NCI-H1694 treated with DMSO at 0.1 percent for 48 hours (cell line): ENCODE results near the gene MAST1.
"Not testable (repeated sequence)": the region's sequence is repeated elsewhere in the genome, so short reads cannot be mapped to it uniquely, and the experiment has no call there.

ENCODE experiments used
- DNase-seq: peaks from one replicate; lab custom pipeline; 2025; lab: John Stamatoyannopoulos, UW

Gene MAST1

DNA sequence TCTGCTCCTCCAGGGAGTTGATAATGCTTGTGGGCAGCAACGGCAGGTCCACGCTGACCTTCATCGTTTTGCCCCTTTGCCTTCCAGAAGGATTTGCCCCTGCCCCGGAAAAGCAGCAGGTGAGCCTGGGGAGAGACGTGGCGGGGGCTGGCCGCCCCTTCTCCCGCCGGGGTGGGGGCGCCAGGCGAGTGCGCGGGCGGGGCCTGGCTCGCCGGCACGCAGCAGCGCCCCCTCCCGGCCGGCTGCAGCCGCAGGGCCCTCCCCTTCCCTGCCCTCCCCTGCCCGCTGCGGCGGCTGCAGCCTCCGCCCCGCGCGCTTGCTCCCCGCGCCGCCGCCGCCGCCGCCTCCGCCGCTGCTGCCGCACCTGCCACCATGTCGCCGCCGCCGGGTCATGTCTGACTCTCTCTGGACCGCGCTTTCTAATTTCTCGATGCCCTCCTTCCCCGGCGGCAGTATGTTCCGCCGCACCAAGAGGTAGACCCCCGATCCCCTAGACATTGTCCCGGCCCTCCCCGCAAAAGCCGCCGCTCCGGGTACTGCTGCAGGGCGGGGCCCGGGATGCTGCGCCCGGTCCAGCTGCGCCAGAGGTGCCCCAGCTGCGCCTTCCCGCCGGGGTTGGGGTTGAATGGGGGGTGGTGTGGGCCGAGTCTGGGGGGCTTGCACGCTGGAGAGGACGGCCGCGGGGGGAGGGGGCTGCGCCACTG lies at the start of gene MAST1:
MAST1 (plus strand) TSS at position 334 of the 704 bp plus-strand sequence; CDS start at position 392, 58 bp downstream.
- DNase-seq = peak; percentile 5

DNA sequence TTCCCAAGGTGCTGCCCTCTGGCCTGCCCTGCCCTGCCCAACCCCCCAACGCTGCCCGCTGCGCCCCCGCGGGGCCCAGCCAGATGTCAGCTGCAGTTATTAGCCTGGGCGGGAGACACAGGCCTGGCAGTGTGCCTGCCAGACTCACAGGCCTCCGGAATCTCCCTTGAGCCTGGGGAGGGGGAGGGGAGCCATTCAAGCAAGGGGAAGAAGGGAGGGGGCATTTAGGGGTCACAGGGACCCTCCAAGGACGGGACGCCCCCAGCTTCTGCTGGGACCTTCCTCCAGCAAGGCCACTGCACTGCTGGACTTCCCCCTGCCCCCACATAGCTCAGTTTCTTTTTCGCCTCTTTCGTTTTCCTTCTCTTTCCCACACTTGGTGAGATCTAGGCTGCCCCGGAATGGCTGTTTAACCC lies 49.6 kb upstream of the MAST1 start:
- peak; percentile 21 for DNase-seq

DNA sequence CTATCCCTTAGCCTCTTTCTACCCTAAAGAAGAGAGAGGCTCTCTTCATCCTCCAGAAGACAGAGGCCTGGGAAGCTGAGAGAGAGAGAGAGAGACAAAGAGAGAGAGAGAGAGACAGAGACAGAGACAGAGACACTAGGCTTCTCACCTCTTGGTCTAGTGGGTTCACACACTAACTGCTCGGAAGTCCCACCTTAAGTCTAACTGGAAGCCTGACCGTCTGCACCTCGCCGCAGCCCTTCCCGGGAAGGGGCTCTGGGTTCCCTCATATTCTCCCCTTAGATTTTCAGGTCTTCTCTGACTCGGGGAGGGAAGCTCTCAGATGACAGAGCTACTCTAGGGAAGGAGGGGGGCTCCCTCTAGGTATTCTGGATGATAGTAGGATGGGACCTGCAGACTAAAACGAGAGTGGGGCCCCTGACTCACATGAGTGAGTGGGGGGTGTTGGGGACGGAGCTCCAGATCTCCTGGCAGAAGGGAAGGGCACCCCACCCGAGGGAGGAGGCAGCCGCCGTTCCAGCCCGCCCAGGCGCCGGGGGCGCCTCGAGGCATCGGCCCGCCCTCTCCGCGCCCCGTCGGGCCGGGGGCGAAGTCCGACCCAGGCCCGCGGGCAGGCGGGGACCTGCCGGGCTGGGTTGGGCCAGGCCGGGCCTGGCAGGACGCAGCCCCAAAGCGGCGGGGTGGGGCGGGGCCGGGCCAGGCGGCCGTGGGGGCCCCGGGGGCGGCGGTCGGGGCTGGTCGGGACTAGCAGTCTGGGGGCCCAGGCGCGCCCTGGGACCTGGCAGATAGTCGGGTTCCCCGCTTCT lies 49.0 kb upstream of the MAST1 start:
- DNase-seq = peak; percentile 23

DNA sequence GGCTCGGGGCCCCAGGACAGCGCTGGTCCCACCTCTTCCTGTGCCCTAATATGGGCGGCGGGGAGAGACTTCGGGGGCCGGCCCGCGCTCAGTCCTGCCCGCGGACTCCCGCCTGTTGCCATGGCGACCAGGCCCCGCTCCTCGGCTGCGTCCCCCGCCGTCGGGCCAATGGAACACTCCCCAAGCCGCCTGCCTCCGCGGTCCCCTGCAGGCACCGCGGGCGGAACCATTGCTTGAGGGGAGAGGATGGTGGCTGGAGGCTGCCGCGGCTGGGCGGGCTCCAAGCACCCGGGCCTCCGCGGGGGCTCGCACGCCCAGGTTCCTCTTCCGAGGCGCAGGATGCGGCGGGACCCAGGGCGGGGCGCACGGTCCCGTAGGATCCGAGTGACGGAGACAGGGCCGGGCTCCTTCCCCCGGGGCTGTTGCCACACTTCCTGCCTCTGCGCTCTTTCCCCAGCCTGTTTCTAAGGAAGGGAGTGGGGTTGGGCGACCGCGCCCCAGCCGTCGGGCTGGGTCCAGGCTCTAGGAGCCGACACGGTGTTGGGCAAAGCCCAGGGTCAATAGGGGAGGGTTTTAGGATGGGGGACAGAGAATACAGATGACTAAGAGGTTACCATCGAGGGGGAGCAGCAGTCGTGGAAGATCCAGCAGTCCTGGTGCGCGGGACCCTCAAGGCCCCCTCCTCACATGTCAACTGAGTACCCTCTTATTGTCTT lies 48.3 kb upstream of the MAST1 start:
- peak; percentile 57 for DNase-seq

DNA sequence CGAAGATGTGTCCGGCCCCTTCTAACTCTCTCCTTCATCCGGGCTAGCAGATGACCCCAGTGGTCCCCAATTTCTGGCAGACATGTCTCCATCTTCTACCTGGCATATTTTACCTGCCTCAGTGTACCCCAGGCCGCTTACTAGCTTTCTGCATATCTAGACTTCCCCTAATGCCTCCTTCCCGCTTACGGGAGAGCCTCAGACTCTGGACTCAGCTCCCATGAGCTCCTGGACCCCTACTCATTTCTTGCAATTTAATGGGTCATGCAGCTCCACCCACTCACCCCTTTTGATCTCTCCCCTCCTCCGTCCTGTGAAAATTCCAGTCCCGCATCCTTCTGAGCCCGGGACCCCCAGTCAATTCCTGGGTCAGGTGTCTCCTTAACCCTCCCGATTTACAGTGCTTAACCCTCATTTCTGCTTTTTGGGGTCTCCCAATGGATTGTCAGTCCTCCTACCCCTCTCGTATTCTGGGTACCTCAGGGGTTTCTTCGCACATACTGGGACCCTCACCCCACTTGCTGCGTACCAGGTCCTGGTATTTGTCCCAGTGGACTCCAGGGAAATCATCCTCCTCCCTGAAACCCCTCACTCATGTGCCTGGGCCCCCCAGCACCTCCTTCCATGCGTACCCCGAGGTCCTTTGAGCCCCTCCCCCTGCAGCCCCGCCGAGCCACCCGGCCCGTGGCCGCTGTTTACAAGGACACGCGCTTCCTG lies 47.5 kb upstream of the MAST1 start:
- DNase-seq = no peak

DNA sequence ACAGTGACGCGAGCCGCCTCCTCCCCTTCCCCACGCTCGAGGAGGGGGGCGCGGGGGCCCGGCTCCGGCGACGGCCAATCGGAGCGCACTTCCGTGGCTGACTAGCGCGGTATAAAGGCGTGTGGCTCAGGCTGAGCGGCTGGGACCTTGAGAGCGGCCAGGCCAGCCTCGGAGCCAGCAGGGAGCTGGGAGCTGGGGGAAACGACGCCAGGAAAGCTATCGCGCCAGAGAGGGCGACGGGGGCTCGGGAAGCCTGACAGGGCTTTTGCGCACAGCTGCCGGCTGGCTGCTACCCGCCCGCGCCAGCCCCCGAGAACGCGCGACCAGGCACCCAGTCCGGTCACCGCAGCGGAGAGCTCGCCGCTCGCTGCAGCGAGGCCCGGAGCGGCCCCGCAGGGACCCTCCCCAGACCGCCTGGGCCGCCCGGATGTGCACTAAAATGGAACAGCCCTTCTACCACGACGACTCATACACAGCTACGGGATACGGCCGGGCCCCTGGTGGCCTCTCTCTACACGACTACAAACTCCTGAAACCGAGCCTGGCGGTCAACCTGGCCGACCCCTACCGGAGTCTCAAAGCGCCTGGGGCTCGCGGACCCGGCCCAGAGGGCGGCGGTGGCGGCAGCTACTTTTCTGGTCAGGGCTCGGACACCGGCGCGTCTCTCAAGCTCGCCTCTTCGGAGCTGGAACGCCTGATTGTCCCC lies 46.8 kb upstream of the MAST1 start, which contains the start of gene JUNB:
JUNB (plus strand) TSS at position 142 of the 706 bp plus-strand sequence; CDS start at position 428, 286 bp downstream.
- peak; percentile 78 for DNase-seq

DNA sequence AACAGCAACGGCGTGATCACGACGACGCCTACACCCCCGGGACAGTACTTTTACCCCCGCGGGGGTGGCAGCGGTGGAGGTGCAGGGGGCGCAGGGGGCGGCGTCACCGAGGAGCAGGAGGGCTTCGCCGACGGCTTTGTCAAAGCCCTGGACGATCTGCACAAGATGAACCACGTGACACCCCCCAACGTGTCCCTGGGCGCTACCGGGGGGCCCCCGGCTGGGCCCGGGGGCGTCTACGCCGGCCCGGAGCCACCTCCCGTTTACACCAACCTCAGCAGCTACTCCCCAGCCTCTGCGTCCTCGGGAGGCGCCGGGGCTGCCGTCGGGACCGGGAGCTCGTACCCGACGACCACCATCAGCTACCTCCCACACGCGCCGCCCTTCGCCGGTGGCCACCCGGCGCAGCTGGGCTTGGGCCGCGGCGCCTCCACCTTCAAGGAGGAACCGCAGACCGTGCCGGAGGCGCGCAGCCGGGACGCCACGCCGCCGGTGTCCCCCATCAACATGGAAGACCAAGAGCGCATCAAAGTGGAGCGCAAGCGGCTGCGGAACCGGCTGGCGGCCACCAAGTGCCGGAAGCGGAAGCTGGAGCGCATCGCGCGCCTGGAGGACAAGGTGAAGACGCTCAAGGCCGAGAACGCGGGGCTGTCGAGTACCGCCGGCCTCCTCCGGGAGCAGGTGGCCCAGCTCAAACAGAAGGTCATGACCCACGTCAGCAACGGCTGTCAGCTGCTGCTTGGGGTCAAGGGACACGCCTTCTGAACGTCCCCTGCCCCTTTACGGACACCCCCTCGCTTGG lies 46.1 kb upstream of the MAST1 start:
- DNase-seq = peak; percentile 20

DNA sequence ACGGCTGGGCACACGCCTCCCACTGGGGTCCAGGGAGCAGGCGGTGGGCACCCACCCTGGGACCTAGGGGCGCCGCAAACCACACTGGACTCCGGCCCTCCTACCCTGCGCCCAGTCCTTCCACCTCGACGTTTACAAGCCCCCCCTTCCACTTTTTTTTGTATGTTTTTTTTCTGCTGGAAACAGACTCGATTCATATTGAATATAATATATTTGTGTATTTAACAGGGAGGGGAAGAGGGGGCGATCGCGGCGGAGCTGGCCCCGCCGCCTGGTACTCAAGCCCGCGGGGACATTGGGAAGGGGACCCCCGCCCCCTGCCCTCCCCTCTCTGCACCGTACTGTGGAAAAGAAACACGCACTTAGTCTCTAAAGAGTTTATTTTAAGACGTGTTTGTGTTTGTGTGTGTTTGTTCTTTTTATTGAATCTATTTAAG lies 45.4 kb upstream of the MAST1 start:
- DNase-seq = no peak

DNA sequence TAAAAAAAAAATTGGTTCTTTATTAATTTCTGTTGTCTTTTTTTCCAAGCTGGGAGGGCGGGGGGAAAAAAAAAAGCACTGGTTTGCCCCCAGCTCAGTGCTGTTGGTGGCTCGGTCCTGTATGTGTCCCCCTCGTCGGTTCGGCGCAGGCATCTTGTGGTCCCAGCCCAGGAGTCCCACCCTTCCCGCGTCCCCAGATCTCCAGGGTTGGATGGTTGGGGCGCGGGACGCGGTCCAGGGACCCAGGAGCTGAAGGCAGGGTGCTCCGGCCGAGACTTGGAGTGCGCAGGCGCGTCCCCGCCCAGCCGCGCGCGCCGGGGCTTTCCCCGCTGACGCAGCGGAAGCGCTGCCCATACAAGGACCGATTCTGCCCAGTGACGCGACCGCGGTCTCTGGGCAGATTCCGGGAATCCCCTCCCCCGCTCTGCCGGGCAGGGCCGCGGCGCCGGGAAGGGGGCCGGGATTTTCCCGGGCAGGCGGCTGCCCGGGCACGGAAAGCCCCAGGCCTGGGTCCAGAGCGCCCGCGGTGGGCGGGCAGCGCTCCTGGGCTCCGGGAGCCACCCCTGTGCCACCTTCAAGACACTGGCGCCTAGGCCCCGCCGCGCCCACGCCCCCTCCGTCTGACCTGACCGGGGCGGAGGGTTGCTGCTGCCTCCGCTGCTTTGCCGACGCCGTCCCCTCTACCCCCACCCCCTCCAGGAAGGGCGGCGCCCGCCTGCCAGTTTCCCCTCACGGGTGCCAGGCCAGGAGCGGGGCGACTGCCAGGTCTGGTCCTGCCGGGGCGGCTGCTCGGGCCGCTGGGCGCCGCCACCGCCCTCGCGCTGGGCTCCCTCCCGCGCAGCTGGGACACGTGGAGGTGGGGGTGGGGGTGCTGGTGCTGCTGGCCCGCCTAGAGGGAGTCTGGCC lies 44.8 kb upstream of the MAST1 start:
- DNase-seq = peak; percentile 82

DNA sequence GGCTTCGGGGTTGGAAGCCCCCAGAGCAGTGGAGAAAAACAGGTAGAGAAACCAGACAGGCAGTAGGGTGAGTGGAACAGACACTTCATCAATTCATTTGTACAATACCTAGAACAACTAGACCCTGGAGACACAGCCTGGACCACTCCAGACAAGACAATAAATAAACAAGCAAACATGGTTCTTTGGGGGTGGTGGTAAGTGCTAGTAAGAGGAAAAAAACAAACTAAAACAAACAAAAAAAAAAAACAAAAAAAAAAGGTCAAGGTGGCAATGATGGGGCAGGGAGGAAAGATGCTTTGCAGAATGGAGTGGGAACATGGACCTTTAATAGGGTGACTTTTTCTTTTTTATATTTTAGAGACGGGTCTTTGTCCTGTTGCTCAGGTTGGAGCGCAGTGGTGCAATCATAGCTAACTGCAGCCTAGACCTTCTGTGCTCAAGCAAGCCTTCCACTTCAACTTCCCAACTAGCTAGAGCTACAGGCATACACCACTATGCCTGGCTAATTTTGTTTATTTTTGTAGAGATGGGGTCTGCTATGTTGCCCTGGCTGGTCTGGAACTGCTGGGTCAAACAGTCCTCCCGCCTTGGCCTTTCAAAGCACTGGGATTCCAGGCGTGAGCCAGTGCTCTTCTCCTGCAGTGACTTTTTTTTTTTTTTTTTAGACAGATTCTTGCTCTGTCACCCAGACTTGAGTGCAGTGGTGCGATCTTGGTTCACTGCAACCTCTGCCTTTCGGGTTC lies 43.9 kb upstream of the MAST1 start:
- peak; percentile 41 for DNase-seq

DNA sequence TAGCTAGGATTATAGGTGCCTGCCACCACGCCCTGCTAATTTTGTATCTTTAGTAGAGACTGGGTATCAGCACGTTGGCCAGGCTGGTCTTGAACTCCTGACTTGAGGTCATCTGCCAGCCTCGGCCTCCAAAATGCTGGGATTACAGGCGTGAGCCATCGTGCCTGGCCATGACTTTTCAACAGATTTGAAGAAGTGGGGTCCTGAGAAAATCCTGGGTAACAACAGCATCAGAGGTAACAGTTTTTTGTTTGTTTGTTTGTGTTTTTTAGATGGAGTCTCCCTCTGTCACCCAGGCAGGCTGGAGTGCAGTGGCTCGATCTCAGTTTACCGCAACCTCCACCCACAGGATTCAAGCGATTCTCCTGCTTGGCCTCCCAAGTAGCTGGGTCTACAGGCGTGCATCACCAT lies 43.3 kb upstream of the MAST1 start:
- DNase-seq = no peak

DNA sequence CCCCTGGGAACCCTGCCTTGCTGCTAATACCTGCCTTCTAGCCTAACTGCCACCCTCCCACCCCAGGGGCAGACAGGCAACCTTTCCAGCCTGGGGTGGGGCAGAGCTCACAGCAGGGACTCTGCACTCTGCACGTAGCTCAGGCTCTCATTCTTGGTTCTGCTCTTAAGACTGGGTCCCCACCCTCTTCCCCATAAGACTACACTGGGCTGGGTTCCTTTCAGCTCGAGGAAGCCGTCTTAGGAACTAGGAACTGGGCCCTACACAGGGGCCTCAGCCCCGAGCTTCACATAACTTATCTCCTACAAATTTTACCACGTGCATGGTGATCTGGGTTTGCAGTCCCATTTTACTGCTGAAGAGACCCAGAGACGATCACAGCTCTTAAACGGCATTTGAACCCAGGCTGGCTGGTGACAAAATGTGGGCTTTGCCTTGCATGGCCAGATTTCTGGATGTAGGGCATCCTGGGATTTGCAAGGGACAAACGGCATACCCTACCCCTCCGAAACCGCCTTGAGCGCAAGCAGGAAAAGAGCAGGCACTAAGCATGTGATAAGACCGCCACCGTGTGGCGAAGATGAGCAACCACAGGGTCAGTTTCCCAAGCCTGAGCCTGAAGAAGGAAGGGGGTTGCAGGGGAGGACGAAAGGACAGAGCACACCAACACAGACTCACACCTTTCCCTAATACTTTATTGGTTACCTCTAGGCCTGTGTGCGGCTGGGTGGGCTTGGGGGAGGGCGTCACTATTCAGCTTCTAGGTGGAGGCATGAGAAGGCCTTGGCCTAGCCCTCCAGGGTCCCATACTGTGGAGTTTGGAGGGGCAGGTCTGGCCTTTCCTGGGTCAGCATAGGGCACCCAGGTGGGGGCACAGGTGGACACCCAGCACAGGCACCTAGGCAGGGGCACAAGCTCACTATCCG lies 41.9 kb upstream of the MAST1 start:
- peak; percentile 74 for DNase-seq

DNA sequence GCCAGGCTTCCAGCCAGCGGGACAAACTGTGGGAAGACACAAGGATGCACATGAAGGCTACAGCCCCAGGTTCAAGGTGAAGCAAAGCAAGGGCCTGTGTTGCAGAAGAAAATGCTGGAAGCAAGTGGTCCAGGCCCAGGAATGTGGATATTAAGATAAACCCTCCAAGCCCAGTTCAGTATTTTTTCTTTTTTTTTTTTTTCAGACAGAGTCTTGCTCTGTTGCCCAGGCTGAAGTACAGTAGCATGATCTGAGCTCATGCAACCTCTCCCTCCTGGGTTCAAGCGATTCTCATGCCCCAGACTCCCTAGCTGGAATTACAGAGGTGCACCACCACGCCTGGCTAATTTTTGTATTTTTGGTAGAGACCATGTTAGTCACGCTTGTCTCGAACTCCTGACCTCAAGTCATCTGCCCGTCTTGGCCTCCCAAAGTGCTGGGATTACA lies 41.2 kb upstream of the MAST1 start:
- DNase-seq = no peak

DNA sequence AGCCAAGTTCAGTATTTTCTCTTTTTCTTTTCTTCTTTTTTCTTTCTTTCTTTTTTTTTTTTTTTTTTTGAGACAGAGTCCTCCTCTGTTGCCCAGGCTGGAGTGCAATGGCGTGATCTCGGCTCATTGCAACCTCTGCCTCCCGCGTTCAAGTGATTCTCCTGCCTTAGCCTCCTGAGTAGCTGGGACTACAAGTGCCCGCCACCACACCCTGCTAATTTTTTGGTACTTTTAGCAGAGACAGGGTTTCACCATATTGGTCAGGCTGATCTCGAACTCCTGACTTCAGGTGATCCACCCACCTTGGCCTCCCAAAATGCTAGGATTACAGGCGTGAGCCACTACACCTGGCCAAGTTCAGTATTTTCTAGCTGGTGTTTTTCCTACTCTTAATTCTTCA lies 40.7 kb upstream of the MAST1 start:
- DNase-seq = not testable (repeated sequence)

DNA sequence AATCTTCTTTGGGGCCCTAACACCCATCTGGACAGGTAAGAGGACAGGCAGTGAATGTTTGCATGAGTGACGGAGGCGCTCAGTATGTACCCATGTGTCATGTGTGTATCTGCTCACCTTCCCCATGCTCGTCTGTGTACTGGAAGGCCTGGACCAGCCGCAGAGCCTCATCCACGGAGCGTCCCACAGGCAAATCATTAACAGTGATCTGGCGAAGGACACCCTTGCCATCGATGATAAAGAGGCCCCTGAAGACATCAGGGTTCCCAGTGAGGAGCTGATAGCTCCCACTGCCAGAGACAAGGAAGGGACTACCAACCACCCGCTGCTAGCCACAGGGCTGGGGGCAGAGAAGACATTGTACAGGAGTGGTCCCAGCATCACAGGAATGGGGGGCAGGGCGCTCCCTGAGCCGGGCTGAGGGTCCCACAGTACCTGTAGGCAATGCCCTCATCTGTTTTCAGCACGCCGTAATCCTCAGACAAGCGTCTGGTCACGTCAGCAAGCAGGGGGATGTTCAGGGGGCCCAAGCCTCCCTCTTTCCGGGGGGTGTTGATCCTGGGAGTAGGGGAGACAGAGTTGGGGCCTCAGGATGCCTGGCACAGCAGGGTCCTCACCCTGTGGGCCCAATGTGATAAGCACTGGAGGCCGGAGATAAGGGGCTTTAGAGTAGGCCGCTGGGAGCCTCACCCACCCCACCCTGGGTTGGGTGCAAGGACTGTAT lies 38.4 kb upstream of the MAST1 start:
- no peak for DNase-seq

DNA sequence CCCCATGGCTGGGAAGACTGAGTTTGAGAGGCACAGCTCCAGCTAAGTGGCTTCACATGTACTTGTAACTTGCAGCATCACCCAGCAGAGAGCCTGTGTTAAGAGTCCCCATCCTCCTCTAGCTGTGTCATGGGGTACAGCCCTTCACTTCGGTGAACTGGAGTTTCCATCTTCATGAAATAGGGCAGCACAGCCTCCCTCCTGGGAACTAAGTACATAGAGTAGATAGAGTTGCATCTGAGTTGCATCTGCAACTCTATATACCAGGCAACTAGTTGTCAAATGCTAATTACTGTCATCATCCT lies 37.9 kb upstream of the MAST1 start:
- no peak for DNase-seq

DNA sequence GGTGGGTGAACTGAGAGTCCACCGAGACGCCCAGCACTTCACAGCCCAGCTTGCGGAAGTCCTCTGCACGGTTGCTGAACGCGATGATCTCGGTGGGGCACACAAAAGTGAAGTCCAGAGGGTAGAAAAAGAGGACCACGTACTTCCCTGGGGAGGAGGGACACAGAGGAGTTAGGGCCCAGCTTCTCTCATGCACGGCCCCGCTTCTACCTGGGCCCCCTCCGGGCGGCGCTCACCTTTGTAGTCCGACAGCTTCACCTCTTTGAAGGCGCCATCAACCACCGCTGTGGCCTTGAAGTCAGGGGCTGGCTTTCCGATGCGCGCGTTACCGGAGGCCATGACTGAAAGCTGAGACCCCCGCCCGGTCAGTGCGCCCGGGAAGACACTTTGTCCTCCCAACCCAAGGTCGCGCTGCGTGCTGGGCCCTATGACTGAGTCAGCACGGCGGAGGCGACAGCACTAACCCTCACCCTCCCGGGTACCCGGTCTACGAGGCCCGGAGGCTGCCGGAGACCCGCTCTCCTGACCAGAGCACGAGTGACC lies 37.3 kb upstream of the MAST1 start:
- no peak for DNase-seq
